ENCODE measurements around the gene GDPD2. TPM values are rescaled to one million over a fixed set of nuclear protein-coding genes. Genes with fewer than 3 reads are reported as not detected.

The GDPD2 gene
- polyA plus RNA-seq, 2 of the 4 experiments (the other 2 are of a cell fraction), result 0.04 to 0.12 TPM

GRCh38 chrX:70445951-70446350, 22.8 kb downstream of the GDPD2 start:
- DNase-seq (ENCODE audit: low read depth in 1 of 2, low spot score in 1 of 2) (no peak), ATAC-seq (no peak), FAIRE-seq (no peak)
- 69% methylated on average over 9 of the region's 9 CpGs for WGBS (ENCODE audit: missing lambda C conversion rate)
- POLR2A ChIA-PET, result no interaction called here
- TF ChIP-seq CEBPB (IDR thresholded peaks at IDR 0.05), result no peak
- TF ChIP-seq JUN (IDR thresholded peaks at IDR 0.05), result no peak
- TF ChIP-seq, protein P1, sequence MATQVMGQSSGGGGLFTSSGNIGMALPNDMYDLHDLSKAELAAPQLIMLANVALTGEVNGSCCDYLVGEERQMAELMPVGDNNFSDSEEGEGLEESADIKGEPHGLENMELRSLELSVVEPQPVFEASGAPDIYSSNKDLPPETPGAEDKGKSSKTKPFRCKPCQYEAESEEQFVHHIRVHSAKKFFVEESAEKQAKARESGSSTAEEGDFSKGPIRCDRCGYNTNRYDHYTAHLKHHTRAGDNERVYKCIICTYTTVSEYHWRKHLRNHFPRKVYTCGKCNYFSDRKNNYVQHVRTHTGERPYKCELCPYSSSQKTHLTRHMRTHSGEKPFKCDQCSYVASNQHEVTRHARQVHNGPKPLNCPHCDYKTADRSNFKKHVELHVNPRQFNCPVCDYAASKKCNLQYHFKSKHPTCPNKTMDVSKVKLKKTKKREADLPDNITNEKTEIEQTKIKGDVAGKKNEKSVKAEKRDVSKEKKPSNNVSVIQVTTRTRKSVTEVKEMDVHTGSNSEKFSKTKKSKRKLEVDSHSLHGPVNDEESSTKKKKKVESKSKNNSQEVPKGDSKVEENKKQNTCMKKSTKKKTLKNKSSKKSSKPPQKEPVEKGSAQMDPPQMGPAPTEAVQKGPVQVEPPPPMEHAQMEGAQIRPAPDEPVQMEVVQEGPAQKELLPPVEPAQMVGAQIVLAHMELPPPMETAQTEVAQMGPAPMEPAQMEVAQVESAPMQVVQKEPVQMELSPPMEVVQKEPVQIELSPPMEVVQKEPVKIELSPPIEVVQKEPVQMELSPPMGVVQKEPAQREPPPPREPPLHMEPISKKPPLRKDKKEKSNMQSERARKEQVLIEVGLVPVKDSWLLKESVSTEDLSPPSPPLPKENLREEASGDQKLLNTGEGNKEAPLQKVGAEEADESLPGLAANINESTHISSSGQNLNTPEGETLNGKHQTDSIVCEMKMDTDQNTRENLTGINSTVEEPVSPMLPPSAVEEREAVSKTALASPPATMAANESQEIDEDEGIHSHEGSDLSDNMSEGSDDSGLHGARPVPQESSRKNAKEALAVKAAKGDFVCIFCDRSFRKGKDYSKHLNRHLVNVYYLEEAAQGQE (IDR thresholded peaks at IDR 0.05), result no peak
- TF ChIP-seq MAFK (IDR thresholded peaks at IDR 0.05; ENCODE audit: partially characterized antibody), result no peak
- no peak for TF ChIP-seq GATA3 (IDR thresholded peaks at IDR 0.05; ENCODE audit: borderline replicate concordance)
- no peak for TF ChIP-seq KDM5A (IDR thresholded peaks at IDR 0.05)
- H3K4me3 ChIP-seq, result no peak overlapping the region
- CTCF ChIA-PET, result interaction anchor here (1.1 kb wide), 1 partner anchor 220 kb away, joined by 3 read pairs; no protein-coding TSS in a partner anchor
- no peak overlapping the region for H3K27ac ChIP-seq
- 0 out of 3 replicates have a peak, but pooled peaks cover 4% of the 10 kb centered on the region for H3K4me1 ChIP-seq
- H3K4me2 ChIP-seq, result no peak overlapping the region
- no peaks in the 10 kb centered on the region for H3K9me3 ChIP-seq

DNA sequence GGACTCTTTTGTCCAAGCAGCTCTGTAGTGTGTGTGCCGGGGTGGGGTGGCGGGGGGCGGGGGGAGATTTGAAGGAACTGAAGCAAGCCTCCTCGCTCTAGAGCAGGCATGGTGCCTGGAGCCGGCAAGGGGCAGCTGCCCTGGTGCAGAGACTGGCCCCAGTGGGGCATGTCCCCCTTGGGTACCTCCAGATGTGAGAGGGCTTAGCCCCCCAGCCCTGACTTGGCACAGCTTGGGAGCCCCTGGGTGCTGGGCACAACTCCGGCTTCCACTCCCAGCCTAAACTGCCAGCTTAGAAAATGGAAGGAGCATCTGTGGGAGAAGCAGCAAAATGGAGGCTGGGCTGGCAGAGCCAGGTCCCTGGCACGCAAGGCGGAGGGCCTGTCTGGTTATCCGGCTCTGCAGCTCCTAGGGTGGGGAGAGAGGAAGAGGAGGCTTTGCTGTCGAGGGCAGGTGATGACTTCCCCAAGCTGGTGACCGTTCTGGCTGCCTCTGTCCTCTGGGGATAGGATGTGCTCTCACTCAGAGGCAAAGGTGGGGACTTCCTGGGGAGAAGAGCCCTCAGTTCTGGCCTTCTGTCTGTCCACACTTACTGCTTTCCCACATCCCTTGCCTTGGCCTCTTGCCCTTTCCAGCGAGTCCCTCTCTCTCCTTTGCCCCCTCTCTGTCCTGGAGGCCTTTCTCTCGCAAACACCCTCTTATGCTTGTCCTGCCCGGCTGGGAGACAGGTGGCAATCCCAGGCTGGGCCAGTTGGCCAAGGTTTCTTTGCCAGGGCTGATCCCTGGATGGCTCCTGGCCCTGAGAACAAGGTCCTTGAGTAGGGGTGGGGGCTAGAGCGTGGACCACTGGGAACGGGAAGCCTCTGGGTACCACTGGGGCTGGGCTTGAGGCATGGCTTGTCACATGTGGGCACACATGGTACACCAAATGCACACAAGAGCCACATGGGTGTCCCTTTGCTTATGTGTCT, 23.6 kb downstream of the GDPD2 start:
- CTCF ChIA-PET, result interaction anchor here (1.1 to 1.5 kb wide), 2 partner anchors 219 to 314 kb away, joined by 3 read pairs; partner anchors contain the start of gene IGBP1
- Histone ChIP-seq H3K4me3 (no peak overlapping the region), H3K4me1 (0 out of 3 replicates have a peak, but pooled peaks cover 4% of the 10 kb centered on the region), H3K9me3 (no peaks in the 10 kb centered on the region), H3K4me2 (no peak overlapping the region), H3K27ac (no peak overlapping the region)
- TF ChIP-seq USF2 (IDR thresholded peaks at IDR 0.05) (no peak), ZC3H11A (IDR thresholded peaks at IDR 0.05) (no peak), HOXB5 (CRISPR knock-in tag; IDR thresholded peaks at IDR 0.05) (no peak), NPAS2 (CRISPR knock-in tag; IDR thresholded peaks at IDR 0.05; ENCODE audit: borderline replicate concordance) (no peak), TFCP2L1 (CRISPR knock-in tag; IDR thresholded peaks at IDR 0.05) (no peak), MAZ (IDR thresholded peaks at IDR 0.05; ENCODE audit: borderline replicate concordance, low read depth, low read length) (no peak), SMC3 (IDR thresholded peaks at IDR 0.05) (no peak), RAD21 (conservative IDR thresholded peaks at IDR 0.05 in 1 of 2, IDR thresholded peaks at IDR 0.05 in 1 of 2) (no peak)
- TF ChIP-seq, protein P2, sequence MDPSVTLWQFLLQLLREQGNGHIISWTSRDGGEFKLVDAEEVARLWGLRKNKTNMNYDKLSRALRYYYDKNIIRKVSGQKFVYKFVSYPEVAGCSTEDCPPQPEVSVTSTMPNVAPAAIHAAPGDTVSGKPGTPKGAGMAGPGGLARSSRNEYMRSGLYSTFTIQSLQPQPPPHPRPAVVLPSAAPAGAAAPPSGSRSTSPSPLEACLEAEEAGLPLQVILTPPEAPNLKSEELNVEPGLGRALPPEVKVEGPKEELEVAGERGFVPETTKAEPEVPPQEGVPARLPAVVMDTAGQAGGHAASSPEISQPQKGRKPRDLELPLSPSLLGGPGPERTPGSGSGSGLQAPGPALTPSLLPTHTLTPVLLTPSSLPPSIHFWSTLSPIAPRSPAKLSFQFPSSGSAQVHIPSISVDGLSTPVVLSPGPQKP (IDR thresholded peaks at IDR 0.05; ENCODE audit: low read depth, low read length), result no peak
- ATAC-seq (no peak), DNase-seq (ENCODE audit: low read depth in 1 of 2, low spot score in 1 of 2) (no peak), FAIRE-seq (no peak)
- POLR2A ChIA-PET, result no interaction called here
- 33% methylated on average over 10 of the region's 16 CpGs for WGBS (ENCODE audit: missing lambda C conversion rate)

GRCh38 chrX:70449457-70449966, 26.4 kb downstream of the GDPD2 start:
- no peak for DNase-seq (ENCODE audit: low read depth in 1 of 2, low spot score in 1 of 2)
- no peak for ATAC-seq
- no peak for FAIRE-seq
- Histone ChIP-seq H3K27ac (no peak overlapping the region), H3K9me3 (no peaks in the 10 kb centered on the region), H3K4me2 (no peak overlapping the region), H3K4me3 (no peak overlapping the region), H3K4me1 (0 out of 3 replicates have a peak, but pooled peaks cover 4% of the 10 kb centered on the region)
- CTCF ChIA-PET, result interaction anchor here (3.2 kb wide), 1 partner anchor 104 kb away, joined by 31 read pairs; no protein-coding TSS in a partner anchor
- TF ChIP-seq EP300 (IDR thresholded peaks at IDR 0.05) (no peak), HDAC2 (IDR thresholded peaks at IDR 0.05) (no peak), ZNF302 (CRISPR knock-in tag; IDR thresholded peaks at IDR 0.05) (no peak), HEYL (CRISPR knock-in tag; IDR thresholded peaks at IDR 0.05) (no peak), CBX8 (IDR thresholded peaks at IDR 0.05) (no peak), RARB (CRISPR knock-in tag; IDR thresholded peaks at IDR 0.05) (no peak), ZFP36 (IDR thresholded peaks at IDR 0.05; ENCODE audit: borderline replicate concordance, partially characterized antibody) (no peak), FOSB (CRISPR knock-in tag; IDR thresholded peaks at IDR 0.05) (no peak), PHF8 (IDR thresholded peaks at IDR 0.05; ENCODE audit: borderline replicate concordance, low read depth) (no peak)
- TF ChIP-seq, protein P3, sequence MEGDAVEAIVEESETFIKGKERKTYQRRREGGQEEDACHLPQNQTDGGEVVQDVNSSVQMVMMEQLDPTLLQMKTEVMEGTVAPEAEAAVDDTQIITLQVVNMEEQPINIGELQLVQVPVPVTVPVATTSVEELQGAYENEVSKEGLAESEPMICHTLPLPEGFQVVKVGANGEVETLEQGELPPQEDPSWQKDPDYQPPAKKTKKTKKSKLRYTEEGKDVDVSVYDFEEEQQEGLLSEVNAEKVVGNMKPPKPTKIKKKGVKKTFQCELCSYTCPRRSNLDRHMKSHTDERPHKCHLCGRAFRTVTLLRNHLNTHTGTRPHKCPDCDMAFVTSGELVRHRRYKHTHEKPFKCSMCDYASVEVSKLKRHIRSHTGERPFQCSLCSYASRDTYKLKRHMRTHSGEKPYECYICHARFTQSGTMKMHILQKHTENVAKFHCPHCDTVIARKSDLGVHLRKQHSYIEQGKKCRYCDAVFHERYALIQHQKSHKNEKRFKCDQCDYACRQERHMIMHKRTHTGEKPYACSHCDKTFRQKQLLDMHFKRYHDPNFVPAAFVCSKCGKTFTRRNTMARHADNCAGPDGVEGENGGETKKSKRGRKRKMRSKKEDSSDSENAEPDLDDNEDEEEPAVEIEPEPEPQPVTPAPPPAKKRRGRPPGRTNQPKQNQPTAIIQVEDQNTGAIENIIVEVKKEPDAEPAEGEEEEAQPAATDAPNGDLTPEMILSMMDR (IDR thresholded peaks at IDR 0.05), result no peak
- 98% methylated on average over 12 of the region's 14 CpGs for WGBS (ENCODE audit: missing lambda C conversion rate)
- POLR2A ChIA-PET, result no interaction called here

All from A549 (cell line).